Renal cortical epithelial cell (primary cell): ENCODE measurements around the gene SAMD11. TPM values are rescaled to one million over a fixed set of nuclear protein-coding genes. Genes with fewer than 3 reads are reported as not detected.
A peak's percentile ranks its signal among the peaks of the same experiment; 100 is the strongest.
"Not testable (repeated sequence)": the region's sequence is repeated elsewhere in the genome, so short reads cannot be mapped to it uniquely, and the experiment has no call there.

Experiments
- DNase-seq: peaks from one replicate; pipeline ENCODE4 v3.0.0-alpha.2; 2011; ENCODE audit warnings: low read depth
- total RNA-seq: library from RNA; depleted of rRNA; stranded (reverse); fragments of >200 nt; gene quantifications from 2 replicates; pipeline ENCODE4 v1.2.3, GENCODE V29; 2014

Gene SAMD11
- total RNA-seq, 1 donor from 2014 or later, result 20.1 TPM

GRCh38 chr1:943545-944340 lies 20.0 kb downstream of the SAMD11 start:
- DNase-seq, result no peak

GRCh38 chr1:944341-945325 lies 20.9 kb downstream of the SAMD11 start:
- no peak for DNase-seq

- DNase-seq, result no peak
Observed at GRCh38 chr1:945688-946556, 22.2 kb downstream of the SAMD11 start.

- DNase-seq, result not testable (repeated sequence)
Observed at GRCh38 chr1:946811-947210, 23.1 kb downstream of the SAMD11 start.

GRCh38 chr1:947958-948357 lies 24.2 kb downstream of the SAMD11 start:
- DNase-seq, result no peak

GRCh38 chr1:950268-950667 lies 26.5 kb downstream of the SAMD11 start:
- no peak for DNase-seq

- no peak for DNase-seq
Observed at GRCh38 chr1:950881-951280, 27.2 kb downstream of the SAMD11 start.

- DNase-seq, result no peak
Observed at GRCh38 chr1:951364-951763, 27.6 kb downstream of the SAMD11 start.

- no peak for DNase-seq
Observed at GRCh38 chr1:952201-952600, 28.5 kb downstream of the SAMD11 start.

GRCh38 chr1:952603-953002 lies 28.9 kb downstream of the SAMD11 start:
- no peak for DNase-seq

- DNase-seq, result no peak
Observed at GRCh38 chr1:953524-954320, 30.0 kb downstream of the SAMD11 start.

- no peak for DNase-seq
Observed at GRCh38 chr1:954927-955326, 31.2 kb downstream of the SAMD11 start.

- no peak for DNase-seq
Observed at GRCh38 chr1:955474-955873, 31.8 kb downstream of the SAMD11 start.

GRCh38 chr1:956636-957035 lies 32.9 kb downstream of the SAMD11 start:
- no peak for DNase-seq

GRCh38 chr1:958823-959730 lies 35.4 kb downstream of the SAMD11 start, which contains the start of gene NOC2L:
TSS of gene NOC2L (minus strand) at chr1:959256. CDS start at chr1:959240, 16 bp downstream.
- peak; percentile 49 for DNase-seq

GRCh38 chr1:959731-960362 lies 36.1 kb downstream of the SAMD11 start:
- DNase-seq, result no peak

- DNase-seq, result no peak
Observed at GRCh38 chr1:960363-961131, 36.8 kb downstream of the SAMD11 start, which contains the start of gene KLHL17. TSS of gene KLHL17 (plus strand) at chr1:960584. CDS start at chr1:960694, 110 bp downstream.

- no peak for DNase-seq
Observed at GRCh38 chr1:961132-961669, 37.5 kb downstream of the SAMD11 start.
